Neural progenitor cell (in vitro differentiated cells): Measurements from ENCODE around the gene DOK5. TPM values are rescaled to one million over a fixed set of nuclear protein-coding genes. Genes with fewer than 3 reads are reported as not detected.

Experiments used
- DNase-seq: peaks from one replicate; pipeline ENCODE4 v3.0.0-alpha.2; 2016; ENCODE audit warnings: low spot score
- H2AFZ ChIP-seq: fragments of 200-600 bp; sonication (generic); replicated peaks from 2 replicates; pipeline ENCODE4 v1.6.1; 2016; ENCODE audit warnings: antibody characterized with exemption
- H3F3A ChIP-seq: fragments of 200-600 bp; sonication (generic); 2 replicates; pipeline ENCODE4 v1.6.1; 2016; ENCODE audit warnings: antibody characterized with exemption, low read depth
- H3K27ac ChIP-seq: fragments of 200-600 bp; sonication (generic); 2 replicates; pipeline ENCODE4 v1.5.1; 2016; ENCODE audit warnings: mild to moderate bottlenecking
- H3K27me3 ChIP-seq: fragments of 200-600 bp; sonication (generic); 2 replicates; pipeline ENCODE4 v1.6.1; 2016; ENCODE audit warnings: mild to moderate bottlenecking, moderate library complexity
- H3K36me3 ChIP-seq: fragments of 200-600 bp; sonication (generic); 2 replicates; pipeline ENCODE4 v1.5.1; 2016
- H3K4me1 ChIP-seq: fragments of 200-600 bp; sonication (generic); 2 replicates; pipeline ENCODE4 v1.6.1; 2016; ENCODE audit warnings: mixed run types
- H3K4me2 ChIP-seq: fragments of 200-600 bp; sonication (generic); 2 replicates; pipeline ENCODE4 v1.6.1; 2016
- H3K4me3 ChIP-seq: fragments of 200-600 bp; sonication (generic); 2 replicates; pipeline ENCODE4 v1.5.1; 2016
- H3K79me2 ChIP-seq: fragments of 200-600 bp; sonication (generic); 2 replicates; pipeline ENCODE4 v1.6.1; 2016; ENCODE audit warnings: low read depth
- H3K9ac ChIP-seq: fragments of 200-600 bp; sonication (generic); 2 replicates; pipeline ENCODE4 v1.6.1; 2016
- H3K9me3 ChIP-seq: fragments of 200-600 bp; sonication (generic); 2 replicates; pipeline ENCODE4 v1.5.1; 2016; ENCODE audit warnings: low read depth
- H4K20me1 ChIP-seq: fragments of 200-600 bp; sonication (generic); 2 replicates; pipeline ENCODE4 v1.6.1; 2016; ENCODE audit warnings: low read depth
- H3K27ac Mint-ChIP-seq: 3 replicates; pipeline ENCODE4 v1.8.0; 2021; ENCODE audit warnings: mixed read lengths
- H3K27me3 Mint-ChIP-seq: 2 replicates; pipeline ENCODE4 v1.8.0; 2022; ENCODE audit warnings: low read depth, mild to moderate bottlenecking, inconsistent platforms, moderate library complexity, mixed read lengths; ENCODE audit not compliant: insufficient read depth
- H3K36me3 Mint-ChIP-seq: 3 replicates; pipeline ENCODE4 v1.8.0; 2021; ENCODE audit warnings: mixed read lengths
- H3K4me1 Mint-ChIP-seq: 3 replicates; pipeline ENCODE4 v1.8.0; 2021; ENCODE audit warnings: mixed read lengths
- H3K4me3 Mint-ChIP-seq: 3 replicates; pipeline ENCODE4 v1.8.0; 2021; ENCODE audit warnings: mild to moderate bottlenecking, moderate library complexity, mixed read lengths
- H3K9me3 Mint-ChIP-seq: 3 replicates; pipeline ENCODE4 v1.8.0; 2020; ENCODE audit warnings: mixed read lengths
- EZH2 ChIP-seq: fragments of 200-600 bp; sonication (generic); IDR thresholded peaks from 2 replicates; pipeline ENCODE4 v1.6.1; 2017; ENCODE audit warnings: antibody characterized with exemption, mild to moderate bottlenecking, moderate library complexity
- EZH2phosphoT487 ChIP-seq: fragments of 200-600 bp; sonication (generic); IDR thresholded peaks from 2 replicates; pipeline ENCODE4 v1.6.1; 2017; ENCODE audit warnings: antibody characterized with exemption
- total RNA-seq: library from RNA; depleted of rRNA; stranded (reverse); fragments of >200 nt; gene quantifications from 2 replicates; pipeline ENCODE4 v1.2.3, GENCODE V29; 2015; ENCODE audit warnings: low replicate concordance
- TF ChIP-seq, protein P1 (sequence below): fragments of 200-600 bp; sonication (generic); IDR thresholded peaks from 2 replicates; pipeline ENCODE4 v1.5.1; 2017; ENCODE audit warnings: antibody characterized with exemption, mild to moderate bottlenecking

The DOK5 gene
- total RNA-seq, 1 donor from 2014 or later = 3.1 TPM

DNA sequence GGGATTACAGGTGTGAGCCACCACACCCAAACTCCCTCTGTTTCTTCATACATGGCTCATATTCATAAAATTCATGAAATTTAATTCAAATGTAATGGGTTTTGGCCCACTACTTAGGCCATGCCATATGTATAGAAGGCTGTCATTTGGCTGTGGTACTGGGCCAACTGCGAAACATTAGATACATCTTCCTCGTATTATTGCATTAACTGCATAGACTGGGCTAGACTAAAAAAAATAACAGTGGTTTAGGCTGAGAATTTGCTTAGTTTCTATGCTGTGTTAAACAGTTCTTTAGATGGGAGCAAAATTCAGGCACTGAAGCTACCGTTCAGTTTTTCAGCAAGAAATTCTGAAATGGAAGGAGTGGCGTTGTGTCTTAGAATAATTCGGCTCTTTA, 133.6 kb downstream of the DOK5 start:
- no peaks in the 10 kb centered on the region for H3K36me3 ChIP-seq
- H3K4me1 ChIP-seq = no peaks in the 10 kb centered on the region
- Mint-ChIP-seq H3K4me1 (no peaks in the 10 kb centered on the region), H3K27me3 (peaks cover 3% of the 10 kb centered on the region), H3K9me3 (no peaks in the 10 kb centered on the region), H3K4me3 (no peak overlapping the region), H3K36me3 (peaks cover 23% of the 10 kb centered on the region), H3K27ac (no peak overlapping the region)
- H3K27me3 ChIP-seq = no peaks in the 10 kb centered on the region
- no peak overlapping the region for H3K27ac ChIP-seq
- no peak overlapping the region for H2AFZ ChIP-seq
- no peak overlapping the region for H3K4me2 ChIP-seq
- no peaks in the 10 kb centered on the region for H3K9me3 ChIP-seq
- H3F3A ChIP-seq = no peaks in the 10 kb centered on the region
- TF ChIP-seq EZH2phosphoT487 (no peak), EZH2 (no peak)
- TF ChIP-seq, protein P1, sequence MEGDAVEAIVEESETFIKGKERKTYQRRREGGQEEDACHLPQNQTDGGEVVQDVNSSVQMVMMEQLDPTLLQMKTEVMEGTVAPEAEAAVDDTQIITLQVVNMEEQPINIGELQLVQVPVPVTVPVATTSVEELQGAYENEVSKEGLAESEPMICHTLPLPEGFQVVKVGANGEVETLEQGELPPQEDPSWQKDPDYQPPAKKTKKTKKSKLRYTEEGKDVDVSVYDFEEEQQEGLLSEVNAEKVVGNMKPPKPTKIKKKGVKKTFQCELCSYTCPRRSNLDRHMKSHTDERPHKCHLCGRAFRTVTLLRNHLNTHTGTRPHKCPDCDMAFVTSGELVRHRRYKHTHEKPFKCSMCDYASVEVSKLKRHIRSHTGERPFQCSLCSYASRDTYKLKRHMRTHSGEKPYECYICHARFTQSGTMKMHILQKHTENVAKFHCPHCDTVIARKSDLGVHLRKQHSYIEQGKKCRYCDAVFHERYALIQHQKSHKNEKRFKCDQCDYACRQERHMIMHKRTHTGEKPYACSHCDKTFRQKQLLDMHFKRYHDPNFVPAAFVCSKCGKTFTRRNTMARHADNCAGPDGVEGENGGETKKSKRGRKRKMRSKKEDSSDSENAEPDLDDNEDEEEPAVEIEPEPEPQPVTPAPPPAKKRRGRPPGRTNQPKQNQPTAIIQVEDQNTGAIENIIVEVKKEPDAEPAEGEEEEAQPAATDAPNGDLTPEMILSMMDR = no peak
- H3K4me3 ChIP-seq = no peak overlapping the region
- H4K20me1 ChIP-seq = no peaks in the 10 kb centered on the region
- H3K9ac ChIP-seq = no peak overlapping the region
- no peaks in the 10 kb centered on the region for H3K79me2 ChIP-seq
- no peak for DNase-seq

DNA sequence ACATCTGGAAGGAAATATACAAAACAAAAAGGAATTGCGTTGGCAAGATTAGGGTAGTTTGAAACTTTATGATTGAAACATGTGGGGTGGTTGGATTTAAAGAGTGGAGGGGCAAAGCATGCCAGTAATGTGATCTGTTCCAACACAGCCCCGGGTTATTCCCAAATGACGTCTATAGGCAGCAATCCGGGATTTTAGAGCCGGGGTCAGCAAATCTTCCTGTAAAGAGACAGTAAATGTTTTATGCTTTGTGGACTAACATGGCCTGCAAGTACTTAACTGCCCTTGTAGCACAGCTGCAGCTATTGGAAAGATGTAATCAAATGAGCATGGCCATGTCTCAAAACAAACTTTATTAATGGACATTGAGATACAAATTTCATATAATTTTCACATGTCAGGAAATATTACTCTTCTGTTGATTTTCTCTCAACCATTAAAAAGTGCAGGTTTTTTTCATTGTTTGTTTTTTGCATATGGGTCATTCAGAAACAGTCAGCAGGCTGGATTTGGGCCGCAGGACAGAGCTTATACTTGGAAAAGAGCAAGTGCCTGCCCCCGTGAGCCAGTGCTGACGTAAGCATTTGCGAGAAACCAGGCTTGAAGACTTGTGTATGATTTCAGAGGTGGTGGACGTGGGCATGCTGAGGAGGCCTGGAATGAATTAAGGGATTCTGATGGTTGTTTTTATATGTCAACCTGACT, 136.5 kb downstream of the DOK5 start:
- H3F3A ChIP-seq = no peaks in the 10 kb centered on the region
- no peaks in the 10 kb centered on the region for H3K27me3 ChIP-seq
- no peaks in the 10 kb centered on the region for H3K36me3 ChIP-seq
- Mint-ChIP-seq H3K4me1 (no peaks in the 10 kb centered on the region), H3K36me3 (peaks cover 25% of the 10 kb centered on the region), H3K4me3 (no peak overlapping the region), H3K27ac (no peak overlapping the region), H3K27me3 (peaks cover 3% of the 10 kb centered on the region), H3K9me3 (no peaks in the 10 kb centered on the region)
- no peak overlapping the region for H3K4me2 ChIP-seq
- no peaks in the 10 kb centered on the region for H3K4me1 ChIP-seq
- no peak overlapping the region for H3K9ac ChIP-seq
- TF ChIP-seq EZH2phosphoT487 (no peak), EZH2 (no peak)
- TF ChIP-seq, protein P1 = no peak
- no peak overlapping the region for H3K4me3 ChIP-seq
- no peak overlapping the region for H3K27ac ChIP-seq
- no peaks in the 10 kb centered on the region for H4K20me1 ChIP-seq
- H2AFZ ChIP-seq = no peak overlapping the region
- H3K79me2 ChIP-seq = no peaks in the 10 kb centered on the region
- DNase-seq = no peak
- H3K9me3 ChIP-seq = no peaks in the 10 kb centered on the region

DNA sequence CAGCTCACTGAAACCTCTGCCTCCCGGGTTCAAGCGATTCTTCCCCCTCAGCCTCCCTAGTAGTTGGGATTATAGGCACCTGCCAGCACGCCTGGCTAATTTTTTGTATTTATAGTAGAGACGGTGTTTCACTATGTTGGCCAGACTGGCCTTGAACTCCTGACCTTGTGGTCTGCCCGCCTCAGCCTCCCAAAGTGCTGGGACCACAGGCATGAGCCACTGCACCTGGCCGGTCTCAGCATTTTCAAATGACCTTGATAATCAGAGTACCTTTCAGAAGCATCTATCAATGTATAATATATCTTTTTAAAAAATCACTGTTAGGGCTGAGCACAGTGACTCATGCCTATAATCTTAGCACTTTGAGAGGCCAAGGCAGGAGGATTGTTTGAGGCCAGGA, 143.0 kb downstream of the DOK5 start:
- no peak overlapping the region for H3K27ac Mint-ChIP-seq
- no peaks in the 10 kb centered on the region for H3K27me3 ChIP-seq
- H3K9me3 ChIP-seq = no peaks in the 10 kb centered on the region

More for the DNA sequence above, 143.0 kb downstream of the DOK5 start:
- TF ChIP-seq EZH2phosphoT487 (no peak), EZH2 (no peak)
- TF ChIP-seq, protein P1 = no peak
- DNase-seq = no peak
- H3K4me1 Mint-ChIP-seq = peaks cover 24% of the 10 kb centered on the region
- H4K20me1 ChIP-seq = no peaks in the 10 kb centered on the region
- no peak overlapping the region for H2AFZ ChIP-seq
- H3K4me2 ChIP-seq = no peak overlapping the region
- H3K36me3 ChIP-seq = no peaks in the 10 kb centered on the region
- H3K27ac ChIP-seq = no peak overlapping the region
- no peaks in the 10 kb centered on the region for H3K79me2 ChIP-seq
- no peak overlapping the region for H3K4me3 ChIP-seq
- no peak overlapping the region for H3K4me3 Mint-ChIP-seq
- H3K9me3 Mint-ChIP-seq = no peaks in the 10 kb centered on the region
- H3K4me1 ChIP-seq = no peaks in the 10 kb centered on the region
- no peaks in the 10 kb centered on the region for H3K27me3 Mint-ChIP-seq
- no peaks in the 10 kb centered on the region for H3F3A ChIP-seq
- no peak overlapping the region for H3K9ac ChIP-seq
- H3K36me3 Mint-ChIP-seq = peaks cover 11% of the 10 kb centered on the region
